K562 (cell line): ENCODE results near the gene ZCCHC24.

Source experiments
- ARID3B ChIP-seq: fragments of 250-450 bp; sonication (Bioruptor Pico); IDR thresholded peaks from 2 replicates; pipeline ENCODE4 v1.4.0; 2020; ENCODE audit warnings: borderline replicate concordance
- ARID4B ChIP-seq: sonication (generic); formaldehyde crosslinking; IDR thresholded peaks from 2 replicates; pipeline ENCODE4 v1.8.0; 2022; ENCODE audit warnings: mild to moderate bottlenecking, missing genetic modification reagents
- BCLAF1 ChIP-seq, 2 experiments: fragments of 450-650 bp in 1 of 2; IDR thresholded peaks; 2 replicates each; pipeline ENCODE4 v1.6.1; 2011 to 2017; ENCODE audit warnings: low read depth in 2 of 2, antibody characterized with exemption in 1 of 2, borderline replicate concordance in 1 of 2, low read length in 1 of 2, mild to moderate bottlenecking in 1 of 2, mixed read lengths in 1 of 2; ENCODE audit not compliant: control insufficient read depth in 1 of 2
- ELF4 ChIP-seq: fragments of 450-650 bp; formaldehyde crosslinking; IDR thresholded peaks from 2 replicates; pipeline ENCODE4 v1.4.0; 2022; ENCODE audit warnings: missing genetic modification characterization
- HDAC2 ChIP-seq: fragments of 450-650 bp; IDR thresholded peaks from 2 replicates; pipeline ENCODE4 v1.6.1; 2016; ENCODE audit warnings: mild to moderate bottlenecking
- JUN ChIP-seq, 2 experiments: sonication (generic) in 1 of 2; formaldehyde crosslinking in 1 of 2; IDR thresholded peaks; 2 replicates each; pipeline versions ENCODE4 v1.6.1 to v1.8.0; 2012 to 2022; ENCODE audit warnings: borderline replicate concordance in 2 of 2, mild to moderate bottlenecking in 2 of 2, improper control_type of control experiment in 1 of 2, low read depth in 1 of 2, low read length in 1 of 2, missing genetic modification reagents in 1 of 2
- KHSRP ChIP-seq: fragments of 450-650 bp; IDR thresholded peaks from 2 replicates; pipeline ENCODE4 v1.6.1; 2017
- RFX5 ChIP-seq: IDR thresholded peaks from 2 replicates; pipeline ENCODE4 v1.6.1; 2011; ENCODE audit warnings: low read depth, mild to moderate bottlenecking, improper control_type of control experiment, low read length
- SIRT6 ChIP-seq: IDR thresholded peaks from one replicate; pipeline ENCODE4 v1.6.1; 2012; ENCODE audit warnings: low read depth, mild to moderate bottlenecking, control low read depth, inconsistent platforms, low read length, moderate library complexity
- SOX6 ChIP-seq: fragments of 450-650 bp; IDR thresholded peaks from 2 replicates; pipeline ENCODE4 v1.6.1; 2014; ENCODE audit warnings: mild to moderate bottlenecking
- SRF ChIP-seq, 2 experiments: fragments of 250-450, 450-650 bp in 1 of 2; sonication (Bioruptor Pico) in 1 of 2; sonication (generic) in 1 of 2; formaldehyde crosslinking; IDR thresholded peaks; 2 replicates each; pipeline versions ENCODE4 v1.5.0 to v1.5.1; 2020 to 2022; ENCODE audit warnings: mild to moderate bottlenecking in 1 of 2, missing genetic modification reagents in 1 of 2
- ZBTB40 ChIP-seq, 2 experiments: fragments of 450-650 bp in 1 of 2; sonication (generic) in 1 of 2; formaldehyde crosslinking in 1 of 2; IDR thresholded peaks; 2 replicates each; pipeline versions ENCODE4 v1.7.1 to v1.9.0; 2016 to 2022; ENCODE audit warnings: inconsistent platforms in 1 of 2, mild to moderate bottlenecking in 1 of 2, missing genetic modification reagents in 1 of 2
- ZNF232 ChIP-seq: sonication (generic); formaldehyde crosslinking; IDR thresholded peaks from 2 replicates; pipeline ENCODE4 v1.8.0; 2022; ENCODE audit warnings: mild to moderate bottlenecking, missing genetic modification reagents

- TF ChIP-seq KHSRP (no peak), HDAC2 (no peak), SOX6 (no peak), ARID3B (CRISPR knock-in tag) (no peak), ARID4B (CRISPR knock-in tag) (no peak), ZBTB40 (IDR thresholded peaks at IDR 0.05) (no peak), ZBTB40 (CRISPR knock-in tag; IDR thresholded peaks at IDR 0.05) (no peak), BCLAF1 (IDR thresholded peaks at IDR 0.05; ENCODE audit: borderline replicate concordance in 1 of 2, control insufficient read depth in 1 of 2, low read depth in 2 of 2, low read length in 1 of 2) (no peak), RFX5 (no peak), SIRT6 (no peak), SRF (CRISPR knock-in tag; IDR thresholded peaks at IDR 0.05) (no peak), ZNF232 (CRISPR knock-in tag) (no peak), ELF4 (CRISPR knock-in tag) (no peak), JUN (IDR thresholded peaks at IDR 0.05; ENCODE audit: borderline replicate concordance, low read depth, low read length) (no peak), JUN (CRISPR knock-in tag; IDR thresholded peaks at IDR 0.05; ENCODE audit: borderline replicate concordance) (no peak)
These were observed 48.9 kb downstream of the ZCCHC24 start for GRCh38 chr10:79396520-79396919.
